GM19452 (cell line): ENCODE results near the gene ZDHHC9.
A peak's percentile ranks its signal among the peaks of the same experiment; 100 is the strongest.

ENCODE experiments used
- ATAC-seq: cut with Tn5 transposase; IDR thresholded peaks from one replicate; pipeline ENCODE4 v1.9.1; 2021; ENCODE audit not compliant: unreplicated experiment

The ZDHHC9 gene

GRCh38 chrX:129787336-129788055 lies 56.2 kb downstream of the ZDHHC9 start:
- no peak for ATAC-seq

GRCh38 chrX:129786210-129786651 lies 57.5 kb downstream of the ZDHHC9 start:
- ATAC-seq, result peak; percentile 75

GRCh38 chrX:129785160-129785947 lies 58.3 kb downstream of the ZDHHC9 start:
- no peak for ATAC-seq

- ATAC-seq, result no peak
Observed at GRCh38 chrX:129784371-129784770, 59.3 kb downstream of the ZDHHC9 start.

- no peak for ATAC-seq
Observed at GRCh38 chrX:129783291-129783713, 60.4 kb downstream of the ZDHHC9 start.

GRCh38 chrX:129782706-129783105 lies 61.0 kb downstream of the ZDHHC9 start:
- no peak for ATAC-seq

- ATAC-seq, result no peak
Observed at GRCh38 chrX:129781680-129782495, 61.8 kb downstream of the ZDHHC9 start.

- ATAC-seq, result peak; percentile 64
Observed at GRCh38 chrX:129781134-129781672, 62.5 kb downstream of the ZDHHC9 start.

GRCh38 chrX:129780441-129781105 lies 63.1 kb downstream of the ZDHHC9 start:
- no peak for ATAC-seq

GRCh38 chrX:129779747-129780146 lies 63.9 kb downstream of the ZDHHC9 start, which contains the start of gene SASH3:
SASH3 (plus strand) TSS chrX:129779949; CDS start chrX:129780098, 149 bp downstream.
- peak; percentile 26 for ATAC-seq

GRCh38 chrX:129779086-129779672 lies 64.5 kb downstream of the ZDHHC9 start:
- ATAC-seq, result no peak

- peak; percentile 33 for ATAC-seq
Observed at GRCh38 chrX:129777218-129778030, 66.3 kb downstream of the ZDHHC9 start.

- no peak for ATAC-seq
Observed at GRCh38 chrX:129773649-129774458, 69.8 kb downstream of the ZDHHC9 start.

- ATAC-seq, result peak; percentile 65
Observed at GRCh38 chrX:129772796-129773431, 70.8 kb downstream of the ZDHHC9 start.

GRCh38 chrX:129771266-129771995 lies 72.3 kb downstream of the ZDHHC9 start:
- ATAC-seq, result no peak

- peak; percentile 36 for ATAC-seq
Observed at GRCh38 chrX:129769467-129770154, 74.1 kb downstream of the ZDHHC9 start.
